CD4-positive, alpha-beta T cell treated with Interleukin-4 for 4 hours (primary cell): ENCODE measurements around the gene TTLL10.

Source experiments
- DNase-seq: peaks from one replicate; pipeline ENCODE4 v3.0.0-alpha.2; 2020

TTLL10 gene

DNA sequence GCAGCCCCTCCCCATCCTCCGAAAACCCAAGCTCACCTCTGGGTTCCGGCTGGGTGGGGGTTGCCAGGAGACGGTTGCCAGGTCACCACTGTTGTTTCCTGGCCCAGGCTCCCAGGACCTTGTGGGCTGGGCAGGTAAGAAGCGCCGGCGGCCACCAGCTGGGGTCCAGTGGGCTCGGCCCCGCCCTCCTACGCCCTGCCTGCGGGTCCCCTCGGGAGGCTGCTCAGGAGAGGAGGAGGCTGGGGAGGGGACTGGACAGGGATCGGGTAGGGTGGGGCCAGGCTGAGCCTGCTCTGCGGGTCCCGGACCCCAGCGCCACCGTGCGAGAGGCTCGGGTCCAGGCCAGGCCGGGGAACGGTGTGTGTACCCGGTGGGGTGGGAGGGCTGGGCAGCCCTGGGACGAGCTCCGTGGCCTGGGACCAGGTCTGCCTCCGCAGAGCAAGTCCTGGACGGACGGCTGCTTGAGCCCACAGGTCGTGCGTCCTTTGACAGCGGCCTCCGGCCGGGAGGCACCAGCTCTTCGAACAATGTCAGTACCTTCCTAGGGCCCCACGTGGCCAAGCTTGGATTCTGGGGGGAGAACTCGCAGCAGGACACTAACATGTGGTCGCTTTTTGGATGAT lies at the start of gene TTLL10:
TSS of gene TTLL10 (plus strand) at position 88 of the 623 bp plus-strand sequence. CDS start 5,336 bp downstream, outside the sequence.
- peak; percentile 69 for DNase-seq

DNA sequence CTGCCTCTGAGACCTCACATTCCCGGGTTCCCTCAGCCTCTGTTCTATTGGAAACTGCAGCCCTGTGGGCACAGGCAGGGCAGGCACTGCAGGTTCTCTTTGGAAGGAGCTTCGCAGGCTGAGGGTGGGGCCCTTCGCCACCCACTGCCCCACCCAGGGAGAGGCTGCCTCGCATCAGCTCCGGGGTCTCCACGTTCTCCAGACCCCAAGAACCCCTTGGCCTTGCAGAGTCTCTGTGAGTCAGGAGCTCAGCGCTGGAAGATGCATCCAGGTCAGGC lies 49.2 kb upstream of the TTLL10 start:
- no peak for DNase-seq

DNA sequence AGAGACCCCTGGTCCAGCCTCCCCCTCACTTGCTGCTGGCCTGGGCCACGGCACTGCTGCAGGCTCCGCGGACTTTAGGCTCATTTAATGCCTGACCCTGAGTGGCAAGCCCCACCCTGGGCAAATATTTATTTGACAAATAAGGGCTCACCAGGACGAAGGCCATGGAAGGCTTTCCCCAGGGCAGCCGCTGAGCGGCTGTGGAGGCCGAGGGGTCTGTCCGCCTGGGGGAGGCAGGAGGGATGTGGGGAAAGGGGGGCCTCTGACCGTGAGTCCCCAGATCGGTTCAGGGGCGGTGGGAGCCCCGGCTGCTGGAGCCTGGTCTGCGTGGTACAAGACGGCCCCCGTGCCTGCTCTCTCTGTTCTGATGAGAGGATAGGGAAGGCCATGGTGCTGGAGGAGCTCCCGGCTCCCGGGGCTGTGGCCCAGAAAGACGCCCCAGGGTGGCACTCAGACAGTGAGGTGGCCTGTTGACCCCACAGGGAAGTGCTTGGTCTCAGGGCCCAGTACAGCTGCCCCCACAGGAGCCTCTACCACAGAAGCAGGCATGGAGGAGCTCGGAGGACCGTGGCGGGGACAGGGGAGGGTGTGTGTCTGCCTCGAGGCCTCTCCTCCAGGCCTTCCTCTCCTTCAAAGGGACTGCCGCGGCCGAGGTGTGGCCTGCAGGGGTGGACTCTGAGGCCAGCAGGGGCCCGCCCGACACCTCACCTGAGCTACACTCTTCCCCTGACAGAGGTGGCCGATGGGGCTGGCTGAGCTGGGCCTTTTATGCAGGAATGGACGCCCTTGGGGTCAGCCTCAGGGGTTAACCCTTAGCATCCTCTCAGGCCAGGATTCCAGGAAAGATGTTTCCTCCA lies 48.7 kb upstream of the TTLL10 start:
- DNase-seq, result no peak

- DNase-seq, result no peak
Measured at GRCh38 chr1:1125945-1126344, 47.7 kb upstream of the TTLL10 start.

DNA sequence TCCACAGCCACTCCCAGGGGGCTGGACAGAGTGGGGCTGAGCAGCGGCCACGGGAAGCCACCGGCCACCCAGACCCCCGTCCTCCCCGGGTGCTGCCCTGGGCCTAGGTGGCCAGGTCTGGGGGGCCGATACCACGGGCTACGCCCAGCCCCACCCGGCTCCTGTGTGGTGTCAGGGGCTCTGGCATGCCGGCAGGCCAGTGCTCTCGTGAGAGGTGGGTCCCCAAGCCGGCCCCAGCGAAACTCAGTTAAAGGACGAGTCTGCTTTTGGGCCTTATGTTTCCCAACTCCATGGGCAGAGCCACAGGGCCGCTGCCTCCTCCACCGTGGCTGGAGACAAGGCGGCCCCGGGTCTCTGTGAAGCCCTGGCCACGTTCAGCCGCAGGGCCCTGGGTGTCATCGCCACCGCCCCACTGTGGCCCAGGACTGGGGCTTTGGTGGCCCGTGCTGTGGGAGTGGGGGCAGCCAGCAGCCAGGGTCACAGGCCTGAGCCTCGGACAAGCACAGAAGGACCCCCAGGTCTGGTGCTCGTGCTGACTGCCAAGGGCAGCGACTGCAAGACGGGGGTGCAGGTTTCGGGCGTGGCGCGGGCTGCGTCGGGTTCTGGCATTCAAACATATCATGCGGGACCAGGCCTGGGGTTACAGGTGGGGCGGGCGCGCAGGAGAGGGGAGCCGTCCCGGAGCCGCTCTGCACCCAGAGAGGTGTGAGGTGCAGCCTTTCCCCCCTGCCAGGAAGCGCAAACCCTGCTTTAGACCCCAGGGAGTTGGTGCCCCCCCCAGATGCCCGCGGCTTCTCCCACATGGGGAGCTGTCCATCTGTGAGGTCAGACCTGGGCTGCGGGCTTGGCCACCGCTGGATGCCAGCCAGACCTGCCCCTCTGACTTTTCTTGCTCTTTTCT lies 45.9 kb upstream of the TTLL10 start:
- DNase-seq, result no peak

GRCh38 chr1:1128454-1129139 lies 45.1 kb upstream of the TTLL10 start:
- no peak for DNase-seq

- DNase-seq, result no peak
Measured at GRCh38 chr1:1129381-1129821, 44.3 kb upstream of the TTLL10 start.

- no peak for DNase-seq
Measured at GRCh38 chr1:1130206-1131120, 43.2 kb upstream of the TTLL10 start.

DNA sequence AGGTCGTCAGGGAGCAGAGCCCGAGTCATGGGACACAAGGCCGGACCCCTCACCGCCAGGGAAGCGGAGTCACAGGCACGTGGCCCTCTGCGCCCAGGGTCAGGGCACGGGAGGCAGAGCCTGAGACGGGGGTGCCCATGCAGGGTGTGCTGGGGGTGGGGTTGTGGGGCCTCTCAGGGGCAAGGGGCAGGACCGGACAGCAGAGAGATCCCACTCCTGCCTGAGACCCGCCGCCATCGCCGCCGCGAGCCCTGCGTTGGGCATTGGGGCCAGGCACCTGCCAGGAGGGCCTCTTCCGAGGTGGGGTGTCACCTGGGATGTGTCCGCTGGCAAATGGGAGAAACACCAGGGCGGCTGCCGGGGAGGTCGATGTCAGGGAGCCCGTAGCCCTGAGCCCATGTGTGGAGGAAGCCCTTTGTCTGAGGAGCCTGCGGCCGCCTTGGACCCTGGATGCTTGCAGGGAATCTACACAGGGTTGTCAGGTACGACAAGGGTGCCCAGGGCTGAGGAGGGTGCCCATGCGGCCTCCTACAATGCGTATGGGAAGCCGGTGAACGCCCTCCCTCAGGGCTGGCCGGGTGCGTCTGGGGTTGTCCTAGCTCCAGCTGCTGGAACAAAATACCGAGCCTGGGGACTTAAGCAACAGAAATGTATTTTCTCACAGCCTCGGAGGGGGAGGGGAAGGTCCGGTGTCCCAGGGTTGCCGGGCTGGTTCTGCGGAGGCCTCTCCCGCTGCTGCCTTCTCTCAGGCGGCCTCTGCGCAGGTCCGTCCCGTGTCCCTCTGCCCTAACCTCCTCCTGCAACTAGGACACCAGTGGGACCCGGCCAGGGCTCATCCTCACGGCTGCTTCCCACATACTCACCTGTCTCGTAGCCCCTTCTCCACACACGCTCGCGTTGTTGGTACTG lies 41.4 kb upstream of the TTLL10 start:
- no peak for DNase-seq

- DNase-seq, result no peak
Measured at GRCh38 chr1:1132956-1133750, 40.5 kb upstream of the TTLL10 start.

DNA sequence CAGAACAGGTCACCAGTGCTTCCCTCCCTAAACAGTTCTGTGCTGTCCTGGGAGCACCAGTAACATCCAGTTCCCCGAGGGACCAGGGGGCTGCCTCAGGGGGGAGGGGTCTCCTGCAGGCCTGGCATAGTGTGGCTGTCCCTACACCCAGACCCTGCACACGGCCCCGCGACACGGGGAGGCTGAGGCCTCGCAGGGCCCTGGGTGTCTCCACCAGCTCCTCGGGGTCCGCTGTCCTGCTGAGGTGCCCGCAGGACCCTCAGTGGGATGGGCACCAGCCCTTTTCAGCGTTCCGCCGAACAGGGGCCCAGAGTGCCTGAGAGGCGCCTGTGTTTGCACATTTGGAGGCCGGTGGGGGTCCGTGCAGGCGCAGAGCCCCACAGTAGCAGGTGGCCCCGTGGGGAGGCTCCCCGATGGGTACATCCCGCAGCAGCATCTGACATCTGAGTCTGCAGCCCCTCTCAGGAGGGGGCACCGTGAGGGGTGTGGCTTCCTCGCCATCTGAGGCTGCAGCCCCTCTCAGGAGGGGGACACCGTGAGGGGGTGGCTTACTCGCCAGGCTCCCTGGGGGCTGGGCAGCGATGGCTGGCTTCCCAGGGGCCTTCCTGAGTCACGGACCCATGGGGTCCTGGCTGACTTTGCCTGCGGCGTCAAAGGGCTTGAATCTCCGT lies 39.2 kb upstream of the TTLL10 start:
- DNase-seq, result no peak

- DNase-seq, result no peak
Measured at GRCh38 chr1:1135339-1136136, 38.1 kb upstream of the TTLL10 start.

- DNase-seq, result no peak
Measured at GRCh38 chr1:1136547-1137230, 37.0 kb upstream of the TTLL10 start.

GRCh38 chr1:1137256-1138045 lies 36.2 kb upstream of the TTLL10 start:
- DNase-seq, result peak; percentile 73

DNA sequence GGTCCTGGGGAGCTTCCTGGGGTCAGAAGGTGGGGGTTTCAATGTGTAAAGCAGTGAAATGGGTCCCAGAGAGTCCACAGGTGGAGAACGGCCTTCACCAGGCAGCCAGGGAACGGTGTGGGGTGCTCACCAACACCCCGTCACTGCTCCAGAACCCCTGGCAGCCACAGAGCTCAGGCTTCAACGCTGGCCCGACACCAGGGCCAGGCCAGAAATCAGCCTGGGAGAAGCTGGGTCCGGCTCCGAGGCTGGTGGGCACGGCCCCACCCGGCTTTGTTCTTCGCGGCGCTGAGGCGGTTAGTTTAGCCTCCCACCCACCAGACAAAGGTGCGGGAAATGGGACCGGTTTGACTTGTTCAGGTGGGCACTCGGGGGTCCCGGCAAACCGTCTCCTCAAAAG lies 33.0 kb upstream of the TTLL10 start:
- no peak for DNase-seq

- no peak for DNase-seq
Measured at GRCh38 chr1:1141244-1141910, 32.3 kb upstream of the TTLL10 start.
